Osteoblast (primary cell): Measurements from ENCODE around the gene AOPEP. TPM values are rescaled to one million over a fixed set of nuclear protein-coding genes. Genes with fewer than 3 reads are reported as not detected.

ENCODE experiments used
- DNase-seq: peaks from one replicate; pipeline ENCODE4 v3.0.0; 2011; ENCODE audit warnings: low spot score, mixed read lengths; ENCODE audit not compliant: insufficient read length; ENCODE audit errors: missing footprints
- H2AFZ ChIP-seq: 2 replicates; pipeline ENCODE4 v1.6.0; 2011; ENCODE audit warnings: mild to moderate bottlenecking, low read length
- H3K27ac ChIP-seq: 2 replicates; pipeline ENCODE4 v1.5.1; 2011; ENCODE audit warnings: mild to moderate bottlenecking, low read depth, low read length, moderate library complexity
- H3K27me3 ChIP-seq: 2 replicates; pipeline ENCODE4 v1.6.0; 2012; ENCODE audit warnings: mild to moderate bottlenecking, control low read depth, inconsistent platforms, low read length, moderate library complexity; ENCODE audit not compliant: insufficient read depth
- H3K36me3 ChIP-seq: 2 replicates; pipeline ENCODE4 v1.5.1; 2011; ENCODE audit warnings: mild to moderate bottlenecking, low read length, control low read depth, moderate library complexity; ENCODE audit not compliant: insufficient read depth
- H3K4me1 ChIP-seq: 2 replicates; pipeline ENCODE4 v1.5.1; 2011; ENCODE audit warnings: mild to moderate bottlenecking, low read length, control low read depth, moderate library complexity; ENCODE audit not compliant: insufficient read depth
- H3K4me2 ChIP-seq: 2 replicates; pipeline ENCODE4 v1.6.0; 2011; ENCODE audit warnings: mild to moderate bottlenecking, low read length; ENCODE audit not compliant: insufficient read depth
- H3K4me3 ChIP-seq: fragments of 200-600 bp; sonication (generic); 3 replicates; pipeline ENCODE4 v1.5.1; 2012; ENCODE audit warnings: mild to moderate bottlenecking, low read length, inconsistent platforms; ENCODE audit not compliant: insufficient read depth
- H3K79me2 ChIP-seq: 2 replicates; pipeline ENCODE4 v1.6.0; 2012; ENCODE audit warnings: mild to moderate bottlenecking, low read length, control low read depth, inconsistent platforms; ENCODE audit not compliant: insufficient read depth
- H3K9me3 ChIP-seq: 2 replicates; pipeline ENCODE4 v1.5.1; 2011; ENCODE audit warnings: low read depth, low read length, control low read depth
- H4K20me1 ChIP-seq: 2 replicates; pipeline ENCODE4 v1.6.0; 2012; ENCODE audit warnings: mild to moderate bottlenecking, low read length, control low read depth; ENCODE audit not compliant: insufficient read depth
- total RNA-seq: library from RNA; depleted of rRNA; stranded (reverse); fragments of >200 nt; gene quantifications from 2 replicates; pipeline ENCODE4 v1.2.3, GENCODE V29; 2012
- TF ChIP-seq, protein P1 (sequence below): IDR thresholded peaks from 2 replicates; pipeline ENCODE4 v1.5.1; 2011; ENCODE audit warnings: mild to moderate bottlenecking, low read depth, low read length, moderate library complexity; ENCODE audit errors: extremely low read depth

AOPEP gene
- total RNA-seq, 1 donor: 131 TPM

DNA sequence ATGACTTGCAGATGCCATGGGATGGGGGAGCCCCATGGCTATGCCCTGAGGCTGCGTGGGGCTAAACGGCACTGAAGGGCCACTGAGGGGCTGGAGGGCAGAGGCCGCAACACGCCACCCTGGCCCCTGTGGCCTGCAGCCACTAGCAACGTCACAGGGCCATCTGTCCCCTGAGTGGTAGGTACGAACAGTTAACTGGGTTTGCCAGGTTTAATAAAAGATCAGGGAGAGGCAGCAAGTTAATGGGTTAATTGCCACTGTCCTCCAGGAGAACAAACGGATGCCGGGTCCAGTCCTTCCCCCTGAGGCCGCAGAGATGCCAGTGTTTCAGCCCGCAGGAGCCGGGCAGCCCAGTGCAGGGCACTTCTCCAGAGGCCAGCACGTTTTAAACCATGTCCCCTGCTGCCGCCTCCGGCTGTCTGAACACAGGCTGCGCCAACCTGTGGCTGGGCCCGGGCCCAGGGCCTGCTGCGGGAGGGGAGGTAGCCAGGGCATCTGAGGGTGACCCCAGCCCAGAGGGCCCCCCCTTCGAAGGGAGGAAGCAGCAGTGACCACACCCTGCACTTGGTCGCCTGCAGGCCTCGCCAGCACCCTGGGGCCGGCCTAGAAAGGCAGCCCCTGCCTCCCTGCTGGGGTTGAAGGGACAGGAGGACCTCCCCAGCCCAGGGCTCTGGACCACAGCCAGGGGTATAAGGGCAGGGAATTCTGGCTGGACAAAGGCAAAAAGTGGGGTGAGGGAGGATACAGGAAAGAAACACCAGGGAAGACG lies 363.7 kb downstream of the AOPEP start:
- Histone ChIP-seq H3K27ac (peak overlapping the region; percentile 97), H3K4me2 (no peak overlapping the region), H3K9me3 (no peaks in the 10 kb centered on the region), H3K27me3 (no peaks in the 10 kb centered on the region), H3K4me1 (peaks cover 65% of the 10 kb centered on the region), H2AFZ (no peak overlapping the region), H3K36me3 (peaks cover 52% of the 10 kb centered on the region), H3K4me3 (no peak overlapping the region), H3K79me2 (peaks cover 48% of the 10 kb centered on the region), H4K20me1 (peaks cover 10% of the 10 kb centered on the region)
- DNase-seq: peak; percentile 79
- TF ChIP-seq, protein P1, sequence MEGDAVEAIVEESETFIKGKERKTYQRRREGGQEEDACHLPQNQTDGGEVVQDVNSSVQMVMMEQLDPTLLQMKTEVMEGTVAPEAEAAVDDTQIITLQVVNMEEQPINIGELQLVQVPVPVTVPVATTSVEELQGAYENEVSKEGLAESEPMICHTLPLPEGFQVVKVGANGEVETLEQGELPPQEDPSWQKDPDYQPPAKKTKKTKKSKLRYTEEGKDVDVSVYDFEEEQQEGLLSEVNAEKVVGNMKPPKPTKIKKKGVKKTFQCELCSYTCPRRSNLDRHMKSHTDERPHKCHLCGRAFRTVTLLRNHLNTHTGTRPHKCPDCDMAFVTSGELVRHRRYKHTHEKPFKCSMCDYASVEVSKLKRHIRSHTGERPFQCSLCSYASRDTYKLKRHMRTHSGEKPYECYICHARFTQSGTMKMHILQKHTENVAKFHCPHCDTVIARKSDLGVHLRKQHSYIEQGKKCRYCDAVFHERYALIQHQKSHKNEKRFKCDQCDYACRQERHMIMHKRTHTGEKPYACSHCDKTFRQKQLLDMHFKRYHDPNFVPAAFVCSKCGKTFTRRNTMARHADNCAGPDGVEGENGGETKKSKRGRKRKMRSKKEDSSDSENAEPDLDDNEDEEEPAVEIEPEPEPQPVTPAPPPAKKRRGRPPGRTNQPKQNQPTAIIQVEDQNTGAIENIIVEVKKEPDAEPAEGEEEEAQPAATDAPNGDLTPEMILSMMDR: no peak

DNA sequence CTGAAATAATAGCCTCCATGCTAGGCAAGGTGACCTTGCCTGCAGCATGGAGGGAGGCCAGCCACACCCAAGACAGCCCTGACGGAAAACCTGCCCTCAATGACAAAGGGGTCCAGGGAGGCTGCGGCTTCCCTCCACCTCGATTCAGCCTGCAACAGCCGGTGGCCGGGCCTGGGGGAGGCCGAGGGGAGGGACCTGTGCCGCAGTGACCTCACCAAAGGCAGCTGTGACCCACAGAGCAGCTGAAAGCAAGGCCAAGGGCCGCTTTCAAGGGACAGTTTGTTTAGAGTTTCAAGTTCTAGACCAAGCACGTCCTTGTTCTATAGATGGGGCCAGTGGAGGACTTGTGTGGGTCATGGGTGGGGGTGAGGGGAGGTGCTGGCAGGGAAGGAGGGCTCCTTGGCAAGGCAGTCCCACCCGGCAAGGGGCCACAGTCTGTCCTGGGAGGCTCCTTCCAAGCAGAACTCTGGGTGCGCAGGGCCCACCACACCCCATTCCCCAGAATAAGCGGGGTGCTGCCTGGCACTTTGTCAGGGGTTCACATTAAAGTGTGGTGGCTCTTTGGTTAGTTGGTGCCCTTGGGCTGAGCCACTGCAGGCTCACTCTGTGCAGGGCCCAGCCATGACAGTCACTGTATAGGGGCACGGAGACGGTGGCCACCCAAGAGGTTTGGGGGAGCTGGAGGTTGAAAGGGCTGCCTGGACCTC lies 364.5 kb downstream of the AOPEP start:
- TF ChIP-seq, protein P1: no peak
- Histone ChIP-seq H2AFZ (no peak overlapping the region), H3K4me1 (peaks cover 65% of the 10 kb centered on the region), H3K27me3 (no peaks in the 10 kb centered on the region), H3K9me3 (no peaks in the 10 kb centered on the region), H3K36me3 (peaks cover 44% of the 10 kb centered on the region), H3K79me2 (peaks cover 42% of the 10 kb centered on the region), H3K27ac (peak overlapping the region; percentile 97), H3K4me2 (peak overlapping the region; percentile 47), H4K20me1 (peaks cover 5% of the 10 kb centered on the region), H3K4me3 (no peak overlapping the region)
- DNase-seq: peak; percentile 80

DNA sequence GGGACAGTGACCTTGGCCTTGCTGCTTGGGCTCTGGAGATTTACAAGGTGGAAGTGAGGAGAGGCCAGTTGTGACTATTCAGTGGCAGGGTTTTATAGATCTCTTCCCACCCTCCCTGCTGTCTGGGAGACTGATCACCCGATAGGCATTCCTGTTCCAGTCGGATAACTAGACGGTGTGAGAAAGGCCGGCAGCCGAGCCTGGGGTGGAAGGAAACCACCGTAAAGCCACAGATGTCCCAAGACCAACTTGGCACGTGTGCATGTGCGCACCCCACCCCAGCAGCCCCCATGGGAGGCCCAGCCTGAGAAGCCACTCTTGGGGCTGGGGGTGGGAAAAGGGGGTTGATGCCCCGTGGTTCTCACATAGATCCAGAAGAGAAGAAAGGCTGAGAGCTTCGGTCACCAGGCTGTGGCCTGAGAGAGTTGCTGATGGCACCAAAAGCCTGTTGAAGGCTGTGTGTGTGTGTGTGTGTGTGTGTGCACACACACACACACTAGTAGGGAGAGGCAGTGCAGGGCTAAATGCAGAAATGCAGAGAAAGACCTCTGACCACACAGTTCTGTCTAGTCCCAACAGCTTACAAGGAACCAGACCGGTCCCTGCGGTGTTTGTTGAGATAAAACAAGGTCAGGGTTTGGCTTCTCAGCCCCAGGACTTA lies 365.2 kb downstream of the AOPEP start:
- TF ChIP-seq, protein P1: no peak
- DNase-seq: peak; percentile 94
- peaks cover 65% of the 10 kb centered on the region for H3K4me1 ChIP-seq
- H4K20me1 ChIP-seq: no peaks in the 10 kb centered on the region
- H2AFZ ChIP-seq: no peak overlapping the region
- peak overlapping the region; percentile 47 for H3K4me2 ChIP-seq
- peaks cover 37% of the 10 kb centered on the region for H3K36me3 ChIP-seq
- H3K79me2 ChIP-seq: peaks cover 38% of the 10 kb centered on the region
- H3K27me3 ChIP-seq: no peaks in the 10 kb centered on the region
- no peaks in the 10 kb centered on the region for H3K9me3 ChIP-seq
- H3K27ac ChIP-seq: peak overlapping the region; percentile 97
- peak overlapping the region; percentile 24 for H3K4me3 ChIP-seq
